Keratinocyte (primary cell): Measurements from ENCODE around the gene FAM78A. TPM values are rescaled to one million over a fixed set of nuclear protein-coding genes. Genes with fewer than 3 reads are reported as not detected.

Source experiments
- DNase-seq: peaks from one replicate; pipeline ENCODE4 v3.0.0-alpha.2; 2011; ENCODE audit warnings: low read depth, missing footprints, low spot score
- FAIRE-seq: peaks from 2 replicates; lab custom pipeline; 2011; peaks lifted over from hg19 to GRCh38; lab: Jason Lieb, UNC
- H2AFZ ChIP-seq: 2 replicates; pipeline ENCODE4 v1.6.0; 2012; ENCODE audit warnings: low read length, control low read depth, inconsistent platforms; ENCODE audit not compliant: control insufficient read depth
- H3K27ac ChIP-seq: 2 replicates; pipeline ENCODE4 v1.5.1; 2011; ENCODE audit warnings: low read length; ENCODE audit not compliant: control insufficient read depth, insufficient read depth
- H3K27me3 ChIP-seq: 3 replicates; pipeline ENCODE4 v1.6.0; 2011; ENCODE audit warnings: low read length; ENCODE audit not compliant: control insufficient read depth, insufficient read depth; ENCODE audit errors: extremely low read depth
- H3K36me3 ChIP-seq, 2 experiments: 2 replicates in 1 of 2; 3 replicates in 1 of 2; pipeline ENCODE4 v1.5.1; 2011; ENCODE audit warnings: low read length in 2 of 2, mild to moderate bottlenecking in 1 of 2; ENCODE audit not compliant: control insufficient read depth in 2 of 2, insufficient read depth in 2 of 2; ENCODE audit errors: extremely low read depth in 1 of 2
- H3K4me1 ChIP-seq: 3 replicates; pipeline ENCODE4 v1.5.1; 2011; ENCODE audit warnings: low read length; ENCODE audit not compliant: control insufficient read depth, insufficient read depth; ENCODE audit errors: extremely low read depth
- H3K4me2 ChIP-seq: 3 replicates; pipeline ENCODE4 v1.6.0; 2011; ENCODE audit warnings: low read depth, low read length; ENCODE audit not compliant: control insufficient read depth, insufficient read depth; ENCODE audit errors: extremely low read depth
- H3K4me3 ChIP-seq, 3 experiments: fragments of 200-600 bp in 1 of 3; sonication (generic) in 1 of 3; 2 replicates in 2 of 3; 3 replicates in 1 of 3; pipeline ENCODE4 v1.5.1; 2011 to 2016; ENCODE audit warnings: low read length in 3 of 3, mild to moderate bottlenecking in 3 of 3, control low read depth in 2 of 3, inconsistent platforms in 1 of 3, low read depth in 1 of 3, mixed read lengths in 1 of 3, mixed run types in 1 of 3, moderate library complexity in 1 of 3; ENCODE audit not compliant: control insufficient read depth in 2 of 3, insufficient read depth in 2 of 3; ENCODE audit errors: extremely low read depth in 1 of 3
- H3K79me2 ChIP-seq: 2 replicates; pipeline ENCODE4 v1.6.0; 2012; ENCODE audit warnings: low read length; ENCODE audit not compliant: control insufficient read depth, insufficient read depth
- H3K9ac ChIP-seq: 3 replicates; pipeline ENCODE4 v1.6.0; 2011; ENCODE audit warnings: low read length; ENCODE audit not compliant: control insufficient read depth, insufficient read depth; ENCODE audit errors: extremely low read depth
- H3K9me1 ChIP-seq: 3 replicates; pipeline ENCODE4 v1.6.0; 2011; ENCODE audit warnings: low read length; ENCODE audit not compliant: control insufficient read depth, insufficient read depth; ENCODE audit errors: extremely low read depth
- H3K9me3 ChIP-seq: 2 replicates; pipeline ENCODE4 v1.5.1; 2012; ENCODE audit warnings: low read depth, low read length; ENCODE audit not compliant: control insufficient read depth
- H4K20me1 ChIP-seq: 3 replicates; pipeline ENCODE4 v1.6.0; 2011; ENCODE audit warnings: low read length; ENCODE audit not compliant: control insufficient read depth, insufficient read depth; ENCODE audit errors: extremely low read depth
- CTCF ChIP-seq, 3 experiments: IDR thresholded peaks in 1 of 3; conservative IDR thresholded peaks in 1 of 3; optimal IDR thresholded peaks in 1 of 3; 2 replicates in 2 of 3; 3 replicates in 1 of 3; pipeline versions ENCODE3 to v1.5.1; 2011; ENCODE audit warnings: low read length in 3 of 3, mild to moderate bottlenecking in 3 of 3, moderate library complexity in 2 of 3, control low read depth in 1 of 3, inconsistent platforms in 1 of 3; ENCODE audit not compliant: insufficient read depth in 2 of 3; ENCODE audit errors: extremely low read depth in 1 of 3
- EZH2 ChIP-seq: IDR thresholded peaks from one replicate; pipeline ENCODE4 v1.6.1; 2012; ENCODE audit warnings: inconsistent platforms, mild to moderate bottlenecking, low read length, moderate library complexity
- dilution Hi-C: fragments of 300-500 bp; cut with MboI; formaldehyde crosslinking; loops from one replicate; pipeline ENCODE4 v1.7.0; 2020; ENCODE audit warnings: low sequenced_read_pairs; ENCODE audit not compliant: extremely low pct_ligation_motif_present
- polyA plus RNA-seq, 5 experiments: library from polyadenylated mRNA; depleted of rRNA in 3 of 5; stranded (reverse) in 3 of 5; stranded (forward) in 1 of 5; unstranded in 1 of 5; fragments of >200 nt; gene quantifications; 1 replicate in 1 of 5; 2 replicates in 3 of 5; 3 replicates in 1 of 5; pipeline versions ENCODE4 v1.2.1 to v1.2.3, GENCODE V29; 2011 to 2012; ENCODE audit warnings: missing spikeins in 2 of 5, low read depth in 1 of 5, low replicate concordance in 1 of 5

Gene FAM78A
- polyA plus RNA-seq, 1 donor (not counting 4 experiments of a cell fraction or from before 2014, with no cell fraction given) = 0.25 TPM

GRCh38 chr9:131259916-131260597 is 16.3 kb downstream of the FAM78A start:
- Histone ChIP-seq H3K36me3 (no peaks in the 10 kb centered on the region), H3K9ac (no peak overlapping the region), H3K27ac (no peak overlapping the region), H3K9me1 (no peaks in the 10 kb centered on the region), H3K27me3 (peaks cover 6% of the 10 kb centered on the region), H3K4me1 (peaks cover 11% of the 10 kb centered on the region), H2AFZ (no peak overlapping the region), H3K79me2 (no peaks in the 10 kb centered on the region), H3K4me3 (no peak overlapping the region), H3K9me3 (no peaks in the 10 kb centered on the region), H4K20me1 (no peaks in the 10 kb centered on the region), H3K4me2 (no peak overlapping the region)
- FAIRE-seq (no peak), DNase-seq (no peak)
- TF ChIP-seq EZH2 (no peak), CTCF (optimal IDR thresholded peaks at IDR 0.05 in 1 of 3, IDR thresholded peaks at IDR 0.05 in 1 of 3, conservative IDR thresholded peaks at IDR 0.05 in 1 of 3; ENCODE audit: extremely low read depth in 1 of 3, insufficient read depth in 2 of 3, low read length in 3 of 3) (no peak)
- dilution Hi-C loops = no loop called here

GRCh38 chr9:131259432-131259898 is 16.8 kb downstream of the FAM78A start:
- H3K9me1 ChIP-seq = no peaks in the 10 kb centered on the region
- FAIRE-seq = no peak
- H3K4me1 ChIP-seq = peaks cover 11% of the 10 kb centered on the region
- no peak overlapping the region for H3K4me3 ChIP-seq
- no peak for DNase-seq
- H3K4me2 ChIP-seq = no peak overlapping the region
- H3K27me3 ChIP-seq = peaks cover 6% of the 10 kb centered on the region
- no peaks in the 10 kb centered on the region for H4K20me1 ChIP-seq
- H3K36me3 ChIP-seq = no peaks in the 10 kb centered on the region
- H3K79me2 ChIP-seq = no peaks in the 10 kb centered on the region
- no peak for TF ChIP-seq EZH2
- no peak for TF ChIP-seq CTCF (optimal IDR thresholded peaks at IDR 0.05 in 1 of 3, IDR thresholded peaks at IDR 0.05 in 1 of 3, conservative IDR thresholded peaks at IDR 0.05 in 1 of 3; ENCODE audit: extremely low read depth in 1 of 3, insufficient read depth in 2 of 3, low read length in 3 of 3)
- no peak overlapping the region for H3K9ac ChIP-seq
- no peak overlapping the region for H3K27ac ChIP-seq
- no peak overlapping the region for H2AFZ ChIP-seq
- dilution Hi-C loops = no loop called here
- H3K9me3 ChIP-seq = no peaks in the 10 kb centered on the region
